Right lobe of liver (tissue), 4 donors: ENCODE results near the gene AKNA.

Source experiments
- POLR2A ChIP-seq: fragments of 450-650 bp; IDR thresholded peaks from one replicate; pipeline ENCODE4 v1.6.1; 2017; ENCODE audit warnings: antibody characterized with exemption, mild to moderate bottlenecking
- TF ChIP-seq, protein P1 (sequence below), 4 donors: fragments of 200-600 bp in 3 of 4; fragments of 450-650 bp in 1 of 4; IDR thresholded peaks; one replicate each; pipeline versions ENCODE4 v1.5.1 to v1.8.0; 2016 to 2022; ENCODE audit warnings: antibody characterized with exemption in 4 of 4, mild to moderate bottlenecking in 2 of 4
- donor health status: DM: no; HTN: no; CAD: no.
- donor health status: DM: no; HTN: no; CAD: no.
- donor health status: DM: no; HTN: yes; CAD: no.

DNA sequence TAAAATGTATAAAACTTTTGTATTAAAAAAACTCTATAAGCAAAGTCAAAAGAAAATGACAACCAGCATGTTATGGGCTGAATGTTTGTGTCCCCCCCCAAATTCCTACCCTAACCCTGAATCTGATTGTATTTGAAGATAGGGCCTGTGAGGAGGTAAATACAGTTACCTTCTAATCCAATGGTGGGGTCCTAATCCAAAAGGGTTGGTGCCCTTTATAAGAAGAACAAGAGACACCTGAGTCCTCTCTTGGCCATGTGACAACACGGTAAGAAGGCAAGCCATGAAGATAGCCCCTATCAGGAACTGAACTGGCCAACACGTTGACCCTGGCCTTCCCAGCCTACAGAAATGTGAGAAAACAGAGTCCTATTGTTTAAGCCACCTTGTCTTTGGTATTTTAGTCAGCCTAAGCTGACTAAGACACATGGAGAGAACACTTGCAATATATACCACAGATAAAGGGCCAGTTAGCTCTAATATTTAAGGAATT, 49.7 kb upstream of the AKNA start:
- TF ChIP-seq, protein P1, sequence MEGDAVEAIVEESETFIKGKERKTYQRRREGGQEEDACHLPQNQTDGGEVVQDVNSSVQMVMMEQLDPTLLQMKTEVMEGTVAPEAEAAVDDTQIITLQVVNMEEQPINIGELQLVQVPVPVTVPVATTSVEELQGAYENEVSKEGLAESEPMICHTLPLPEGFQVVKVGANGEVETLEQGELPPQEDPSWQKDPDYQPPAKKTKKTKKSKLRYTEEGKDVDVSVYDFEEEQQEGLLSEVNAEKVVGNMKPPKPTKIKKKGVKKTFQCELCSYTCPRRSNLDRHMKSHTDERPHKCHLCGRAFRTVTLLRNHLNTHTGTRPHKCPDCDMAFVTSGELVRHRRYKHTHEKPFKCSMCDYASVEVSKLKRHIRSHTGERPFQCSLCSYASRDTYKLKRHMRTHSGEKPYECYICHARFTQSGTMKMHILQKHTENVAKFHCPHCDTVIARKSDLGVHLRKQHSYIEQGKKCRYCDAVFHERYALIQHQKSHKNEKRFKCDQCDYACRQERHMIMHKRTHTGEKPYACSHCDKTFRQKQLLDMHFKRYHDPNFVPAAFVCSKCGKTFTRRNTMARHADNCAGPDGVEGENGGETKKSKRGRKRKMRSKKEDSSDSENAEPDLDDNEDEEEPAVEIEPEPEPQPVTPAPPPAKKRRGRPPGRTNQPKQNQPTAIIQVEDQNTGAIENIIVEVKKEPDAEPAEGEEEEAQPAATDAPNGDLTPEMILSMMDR (IDR thresholded peaks at IDR 0.05): no peak
- no peak for TF ChIP-seq POLR2A
